HG03439 (cell line): ENCODE measurements around the gene WDR70.
"Not testable (repeated sequence)": the region's sequence is repeated elsewhere in the genome, so short reads cannot be mapped to it uniquely, and the experiment has no call there.

Experiments used
- ATAC-seq: cut with Tn5 transposase; IDR thresholded peaks from one replicate; pipeline ENCODE4 v1.9.1; 2021; ENCODE audit warnings: mild to moderate bottlenecking, moderate library complexity; ENCODE audit not compliant: unreplicated experiment

Gene WDR70

DNA sequence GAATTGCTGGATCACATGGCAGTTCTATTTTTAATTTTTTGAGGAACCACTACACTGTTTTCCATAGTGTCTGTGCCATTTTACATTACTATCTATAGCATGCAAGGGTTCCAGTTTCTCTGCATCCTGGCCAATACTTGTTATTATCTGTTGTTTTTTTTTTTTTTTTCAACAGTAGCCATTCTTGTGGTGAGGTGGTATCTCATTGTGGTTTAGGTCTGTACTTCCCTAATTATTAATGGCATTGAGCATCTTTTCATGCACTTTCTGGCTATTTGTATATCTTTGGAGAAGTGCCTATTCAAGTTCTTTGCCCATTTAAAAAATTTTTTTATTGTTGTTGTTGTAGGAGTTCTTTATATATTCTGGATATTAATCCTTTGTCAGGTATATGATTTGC, 363.0 kb downstream of the WDR70 start:
- no peak for ATAC-seq

DNA sequence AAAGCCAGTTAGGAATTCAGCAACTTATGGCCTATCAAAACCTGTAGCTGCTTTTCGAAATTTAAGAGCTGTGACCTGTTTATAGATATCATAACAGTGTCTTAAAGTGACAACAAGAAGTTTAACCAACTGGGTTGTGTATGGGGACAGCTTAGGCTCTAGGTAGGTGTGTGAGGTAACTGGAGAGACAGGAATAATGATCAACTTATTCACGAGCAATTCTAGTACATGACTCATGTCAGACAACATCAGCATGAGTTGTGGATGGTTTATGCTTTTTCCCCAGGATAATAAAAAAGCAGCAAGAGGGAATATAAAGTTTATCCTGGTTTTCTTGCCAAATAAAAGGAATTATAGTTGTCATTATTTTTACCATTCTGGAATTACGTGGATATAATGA, 372.1 kb downstream of the WDR70 start:
- ATAC-seq, result no peak

DNA sequence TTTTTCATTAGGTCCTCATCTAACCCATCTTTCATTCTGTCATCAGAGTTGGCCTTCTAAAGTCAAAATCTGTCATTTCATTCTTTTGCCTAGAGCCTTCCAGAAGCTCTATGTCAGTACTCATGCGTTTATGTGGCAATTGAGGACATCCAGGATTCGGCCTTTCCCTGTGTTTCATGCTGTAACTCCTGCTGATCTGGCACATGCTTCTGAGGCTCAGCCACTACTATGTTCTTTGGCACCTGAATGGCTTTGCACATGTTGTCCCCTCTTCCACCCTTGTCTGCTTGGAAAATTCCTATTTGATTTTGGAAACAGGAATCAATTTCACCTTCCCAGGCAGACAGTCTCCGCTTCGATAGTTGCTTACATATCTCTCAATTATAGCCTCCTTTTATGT, 375.9 kb downstream of the WDR70 start:
- ATAC-seq, result no peak

DNA sequence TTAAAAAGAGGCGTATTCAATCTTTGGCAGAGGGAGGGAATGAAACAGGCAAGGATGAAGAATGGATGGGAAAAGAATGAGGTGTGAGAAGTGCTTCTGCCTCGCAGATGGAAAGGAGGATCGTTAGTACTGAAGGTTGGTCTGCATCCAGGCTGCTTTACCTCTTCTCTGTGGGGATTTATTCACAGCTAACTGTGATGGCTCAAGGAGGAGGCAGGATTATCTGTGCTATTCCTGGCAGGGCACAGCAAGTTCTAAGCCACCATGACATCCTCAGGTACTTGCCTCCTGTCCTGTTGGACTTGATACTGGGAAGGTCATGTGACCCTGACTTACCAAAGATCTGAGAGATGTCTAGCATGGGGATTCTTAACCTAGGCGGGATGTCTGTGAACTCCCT, 376.5 kb downstream of the WDR70 start:
- no peak for ATAC-seq

DNA sequence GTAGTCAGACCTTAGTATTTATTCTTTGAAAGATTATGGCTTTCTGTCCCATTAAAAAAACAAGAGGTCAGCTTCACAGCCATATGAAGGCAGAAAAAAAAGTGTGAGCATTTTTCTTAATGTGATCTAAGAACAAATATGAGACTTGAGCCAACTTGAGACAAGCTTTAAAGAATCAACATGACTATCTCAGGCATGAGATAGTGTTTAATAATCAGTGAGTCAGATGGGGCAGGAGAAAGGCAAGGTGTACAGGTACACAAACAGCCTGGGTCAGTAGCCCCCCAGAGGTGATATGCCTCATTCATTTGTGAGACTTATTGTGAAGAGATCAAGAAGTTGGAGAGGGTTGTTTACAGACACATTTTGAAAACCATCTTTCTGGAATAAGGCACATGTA, 377.1 kb downstream of the WDR70 start:
- no peak for ATAC-seq

DNA sequence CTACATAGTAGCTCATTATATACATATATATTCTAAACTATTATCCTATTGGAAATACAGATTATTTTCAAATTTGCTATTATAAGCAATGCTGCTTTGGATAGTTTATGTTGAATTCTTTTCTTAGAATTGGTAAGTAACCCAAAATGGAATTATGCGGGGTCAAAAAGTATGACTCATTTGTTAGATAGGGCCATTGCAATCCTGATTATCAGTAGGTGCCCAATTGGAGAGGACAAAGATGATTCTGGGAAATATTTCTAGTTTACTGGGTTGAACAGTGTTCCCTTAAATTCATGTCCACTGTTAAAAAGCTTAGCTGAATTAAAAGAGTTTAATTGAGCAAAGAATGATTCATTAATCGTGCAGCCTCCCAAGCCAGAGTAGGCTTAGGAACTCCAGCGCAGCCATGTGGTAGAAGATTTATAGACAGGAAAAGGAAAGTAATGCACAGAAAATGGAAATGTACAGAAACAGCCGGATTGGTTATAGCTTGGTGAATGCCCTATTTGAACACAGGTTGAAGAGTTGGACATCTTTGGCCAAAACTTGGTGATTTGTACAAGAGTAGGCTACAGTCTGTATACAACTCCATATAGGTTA, 379.0 kb downstream of the WDR70 start:
- ATAC-seq, result no peak

DNA sequence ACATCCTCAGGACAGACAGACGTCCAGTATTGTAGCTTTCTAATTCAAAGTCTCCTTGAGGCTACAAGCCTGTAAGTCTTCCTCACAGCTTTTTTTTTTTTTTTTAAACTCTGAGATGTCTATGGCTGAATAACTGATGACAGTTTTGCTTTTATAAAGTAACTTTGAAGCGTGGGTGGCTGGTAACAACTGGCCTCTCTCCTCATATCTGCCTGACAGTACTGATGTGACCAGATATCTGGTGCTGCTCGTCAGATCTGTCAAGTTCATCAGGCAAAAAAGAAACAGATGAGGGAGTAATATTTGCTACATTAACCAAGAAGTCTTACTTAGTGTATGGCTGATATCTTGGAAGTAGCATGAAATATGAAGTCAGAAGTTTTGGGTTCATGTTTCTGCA, 388.1 kb downstream of the WDR70 start:
- ATAC-seq, result no peak

DNA sequence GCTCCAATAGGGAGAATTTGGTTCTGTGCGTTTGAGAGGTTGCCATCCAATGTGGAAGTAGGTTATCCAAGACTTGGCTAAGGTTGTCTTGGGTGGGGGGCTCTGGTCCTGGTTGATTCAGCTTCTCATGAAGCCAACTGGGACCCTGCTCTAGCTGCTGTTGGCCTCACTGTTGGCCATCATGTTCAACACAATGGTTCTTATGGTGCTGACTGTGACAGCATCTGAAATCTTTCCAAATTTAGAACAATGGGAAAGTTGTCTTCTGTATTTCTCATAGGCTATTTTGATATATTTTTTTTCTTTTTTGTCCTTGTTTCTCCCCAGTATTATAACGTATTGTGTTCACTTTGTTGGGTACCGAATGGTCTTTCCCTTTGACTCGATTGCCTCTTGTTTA, 388.8 kb downstream of the WDR70 start:
- no peak for ATAC-seq

DNA sequence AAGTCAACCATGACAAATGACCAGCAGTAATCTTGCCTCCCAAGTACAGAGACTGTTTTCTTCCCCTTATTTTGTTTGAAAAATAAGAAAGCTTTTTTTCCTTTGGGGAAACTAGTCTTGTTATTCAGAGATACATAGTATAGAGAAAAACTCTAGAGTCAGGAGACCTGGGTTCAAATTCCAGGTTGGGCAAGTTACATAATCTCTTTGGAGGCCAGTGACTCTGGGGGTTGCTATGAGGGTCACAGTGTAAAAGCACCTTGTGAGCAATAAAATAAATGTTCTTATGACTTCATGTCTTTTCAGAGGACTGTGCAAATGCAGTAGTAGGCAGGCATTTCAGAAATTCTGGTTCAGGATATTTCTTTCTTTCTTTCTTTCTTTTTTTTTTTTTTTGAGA, 389.3 kb downstream of the WDR70 start:
- no peak for ATAC-seq

DNA sequence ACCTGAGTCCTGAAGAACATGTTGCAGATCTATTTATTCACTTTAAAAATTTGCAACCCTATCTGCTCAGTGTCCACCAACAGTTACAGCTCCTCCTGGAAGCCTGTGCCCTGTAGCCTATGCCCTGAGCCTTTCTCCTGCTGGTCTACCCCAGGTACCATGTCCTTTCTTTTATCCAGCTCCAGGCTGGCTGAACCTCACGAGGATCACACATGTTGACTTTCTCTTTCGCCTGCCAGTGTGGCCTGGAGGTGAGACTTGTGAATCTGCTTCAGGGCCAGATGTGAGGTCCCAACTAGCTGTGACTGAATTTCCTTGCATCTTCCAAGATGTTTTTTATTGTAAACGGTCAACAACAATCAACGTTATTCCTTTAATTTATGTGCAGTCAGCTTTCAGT, 390.0 kb downstream of the WDR70 start:
- ATAC-seq, result no peak

DNA sequence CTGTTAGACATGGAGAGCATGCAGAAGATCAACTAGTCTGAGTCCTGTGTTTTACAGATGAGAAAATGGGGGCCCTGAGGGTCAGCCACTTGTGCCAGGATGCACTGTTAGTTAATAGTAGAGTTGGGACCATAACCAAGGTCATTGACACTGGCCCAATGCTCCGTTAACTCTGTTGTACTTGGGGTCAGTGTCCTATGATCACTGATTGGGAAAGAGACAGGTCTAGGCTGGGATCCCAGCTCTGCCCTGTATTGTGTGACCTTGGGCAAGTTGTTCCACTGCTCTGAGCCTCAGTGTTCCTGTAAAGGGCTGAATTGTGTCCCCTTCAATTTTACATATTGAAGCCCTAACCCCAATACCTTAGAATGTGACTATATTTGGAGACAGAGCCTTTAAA, 390.7 kb downstream of the WDR70 start:
- no peak for ATAC-seq

DNA sequence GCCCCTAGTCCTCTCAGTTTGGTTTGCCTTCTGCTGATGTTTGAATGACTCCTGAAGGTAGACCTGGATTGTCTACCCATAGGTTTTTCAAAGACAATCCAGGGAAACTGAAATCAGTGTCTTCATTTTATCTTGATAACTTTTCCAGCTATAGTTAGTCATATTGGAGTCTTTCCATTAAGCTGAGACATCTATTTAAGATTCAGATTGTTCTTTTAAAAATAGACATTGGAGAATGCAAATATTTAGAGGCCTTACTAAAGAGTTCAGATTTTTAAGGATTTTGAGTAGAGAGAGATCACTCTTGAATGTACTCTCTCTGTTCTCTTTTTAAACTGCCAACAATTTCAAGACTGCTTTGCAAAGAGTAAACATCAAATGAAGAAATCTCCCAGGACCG, 391.7 kb downstream of the WDR70 start:
- ATAC-seq, result no peak

DNA sequence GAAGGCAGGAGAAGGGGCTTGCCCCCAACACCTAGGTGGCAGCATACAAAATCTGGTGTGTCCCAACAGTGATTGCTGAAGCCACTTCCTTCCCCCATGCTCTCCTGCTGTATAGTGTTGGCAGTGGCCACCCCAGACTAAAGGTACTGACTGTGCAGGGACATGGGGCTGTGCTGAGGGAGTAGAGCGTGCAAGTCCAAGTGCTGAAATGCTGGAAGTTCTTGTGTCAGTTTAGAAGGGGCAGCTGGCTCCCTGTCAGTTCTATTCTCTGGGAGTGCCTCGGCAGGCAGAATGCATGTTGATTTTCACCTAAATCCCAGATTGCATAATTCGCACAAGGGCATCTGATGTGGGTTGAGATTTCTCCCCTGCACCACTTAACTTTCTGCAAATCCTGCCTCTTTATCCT, 392.1 kb downstream of the WDR70 start:
- no peak for ATAC-seq

DNA sequence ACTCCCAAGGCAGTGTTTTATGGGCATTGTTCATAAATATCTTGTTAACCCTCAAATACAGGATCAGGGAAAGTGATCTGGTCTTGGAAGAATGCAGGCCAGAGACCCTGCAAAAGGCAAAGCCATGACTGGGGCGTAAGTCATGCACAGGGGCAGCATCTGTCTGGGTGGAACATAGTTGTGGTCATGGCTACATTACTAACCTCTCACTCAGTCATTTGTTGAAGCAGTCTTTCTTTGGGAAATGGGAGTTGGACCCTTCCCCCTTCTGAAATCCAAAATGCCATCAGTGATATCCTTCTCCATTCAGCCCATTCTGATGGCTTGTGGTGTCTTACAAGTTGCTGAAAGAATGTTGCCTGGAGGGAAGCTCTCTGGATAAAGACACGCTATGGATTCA, 392.6 kb downstream of the WDR70 start:
- no peak for ATAC-seq

DNA sequence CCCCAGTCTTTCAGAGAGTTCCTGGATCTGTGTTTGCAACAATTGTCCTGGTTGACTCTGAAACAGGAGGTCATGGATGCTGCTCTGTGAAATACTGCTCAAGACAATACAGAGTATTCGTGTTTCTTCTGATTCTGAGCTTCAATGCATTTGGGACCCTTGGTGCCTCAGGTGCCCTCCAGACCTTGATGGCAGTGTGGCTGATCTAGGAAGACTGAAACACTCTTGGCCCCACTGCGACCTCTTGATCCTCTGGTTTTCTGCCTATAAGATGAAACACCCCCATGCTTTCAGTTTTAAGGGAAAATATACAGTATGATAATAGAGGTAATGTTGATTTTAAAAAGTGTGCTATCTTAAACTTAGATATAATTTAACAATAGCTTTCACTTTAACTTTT, 393.1 kb downstream of the WDR70 start:
- no peak for ATAC-seq

DNA sequence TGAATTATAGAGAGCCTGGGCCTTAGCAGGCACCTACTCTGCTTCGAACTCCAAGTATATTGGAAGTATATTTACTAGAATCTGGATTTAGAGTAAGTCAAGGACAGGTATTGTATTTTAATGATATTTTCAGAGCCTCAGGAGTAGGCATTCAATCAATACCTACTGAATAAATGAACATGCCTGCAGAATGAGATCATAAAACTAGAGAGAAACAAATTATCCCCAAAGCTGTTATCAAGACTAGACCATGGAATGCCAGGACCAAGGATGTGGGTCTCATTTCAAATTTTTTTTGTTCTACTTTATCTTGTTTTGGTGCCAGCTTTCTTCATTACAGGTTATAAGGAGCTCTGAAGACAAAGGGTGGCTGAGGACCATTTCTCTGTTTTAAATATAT, 394.7 kb downstream of the WDR70 start:
- ATAC-seq, result no peak

DNA sequence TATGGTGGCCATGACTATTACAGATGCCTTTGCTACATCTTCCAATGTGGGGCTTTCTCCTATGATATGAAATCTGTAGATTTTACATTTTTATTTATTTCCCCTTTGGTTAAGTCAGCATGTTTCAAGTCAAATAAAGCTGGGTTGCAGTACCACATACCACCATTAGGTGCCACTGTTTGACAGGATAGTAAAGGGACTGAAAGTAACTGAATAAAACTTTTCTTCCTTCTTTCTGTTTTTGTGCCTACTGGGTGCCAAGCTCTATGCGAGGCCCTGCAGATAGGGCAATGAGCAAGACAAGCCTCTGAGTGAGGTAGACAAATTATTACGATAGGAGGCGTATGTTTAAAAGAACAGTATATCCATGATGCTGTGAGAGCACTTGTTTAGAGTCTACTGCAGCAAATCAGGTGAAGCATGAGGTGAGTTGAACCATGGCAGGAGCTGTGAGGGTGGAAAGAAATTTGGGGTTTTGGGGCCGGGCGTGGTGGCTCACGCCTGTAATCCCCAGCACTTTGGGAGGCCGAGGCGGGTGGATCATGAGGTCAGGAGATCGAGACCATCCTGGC, 395.9 kb downstream of the WDR70 start:
- no peak for ATAC-seq

DNA sequence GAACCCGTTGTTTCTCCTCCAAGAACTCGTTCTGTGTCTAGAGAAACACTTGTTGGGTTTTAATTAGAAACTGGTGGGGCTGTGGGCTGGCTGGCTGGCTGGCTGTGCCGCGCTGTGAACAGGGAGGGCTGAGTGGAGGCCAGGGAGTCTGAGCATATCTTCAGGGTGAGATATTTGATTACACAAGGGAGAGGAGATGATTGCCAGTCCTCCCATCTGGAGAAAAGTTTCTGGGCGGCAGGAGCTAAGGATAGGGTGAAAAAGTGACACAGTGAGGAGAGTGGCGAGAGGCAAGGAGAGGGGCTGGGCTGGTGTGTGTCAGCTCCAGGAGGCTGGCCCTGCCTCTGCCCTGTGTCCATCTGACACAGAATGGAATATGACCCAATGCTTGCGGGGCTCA, 397.7 kb downstream of the WDR70 start:
- ATAC-seq, result no peak

DNA sequence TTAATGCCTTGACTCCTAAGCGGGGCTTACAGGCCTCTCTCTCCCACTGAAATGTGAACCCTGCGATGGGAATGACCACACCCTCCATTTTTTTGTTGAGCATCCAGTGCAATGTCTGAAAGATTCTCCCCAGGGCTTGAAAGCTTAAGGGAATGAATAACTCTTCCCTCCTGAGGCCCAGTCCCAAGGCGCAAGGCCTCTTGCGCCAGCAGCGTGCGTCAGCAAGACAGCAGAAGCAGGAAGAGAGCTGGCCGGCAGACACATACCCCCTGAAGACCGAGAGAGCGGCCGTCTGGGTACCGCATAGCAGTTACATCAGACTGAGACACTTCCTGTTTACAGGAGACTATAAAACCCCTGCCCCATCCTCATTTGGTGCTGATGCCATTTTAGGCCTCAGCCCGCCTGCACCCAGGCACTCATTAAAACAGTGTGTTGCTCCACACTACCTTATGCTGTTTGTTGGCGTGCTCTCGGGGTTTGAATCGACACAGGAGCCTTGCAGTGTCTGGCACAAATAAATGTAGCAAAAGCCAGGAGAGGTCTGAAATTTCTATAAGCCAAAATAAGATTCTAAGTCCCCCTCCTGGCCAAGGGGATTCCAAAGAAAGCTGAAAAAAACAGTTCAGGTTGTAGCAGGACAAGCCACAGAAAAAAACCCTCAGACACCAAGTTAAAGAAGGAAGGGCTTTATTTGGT, 398.5 kb downstream of the WDR70 start:
- no peak for ATAC-seq

DNA sequence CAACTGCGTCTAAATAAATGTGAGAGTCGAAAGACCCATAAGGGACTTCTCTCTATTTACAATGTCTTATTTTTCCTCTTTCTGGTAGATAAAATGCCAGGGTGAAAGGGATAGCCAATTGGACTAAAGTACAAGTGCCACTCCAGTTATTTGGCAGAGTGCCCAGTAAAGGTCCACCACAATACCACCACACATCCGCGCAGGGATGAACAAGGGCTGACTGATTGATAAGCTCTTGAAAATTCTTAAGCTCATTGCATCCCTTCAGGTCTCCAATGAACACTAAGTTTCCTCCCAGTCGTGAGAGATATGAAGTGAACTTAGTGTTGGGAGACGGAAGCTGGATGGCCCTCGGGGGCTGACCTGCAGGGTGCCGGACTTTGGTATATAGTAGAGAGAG, 402.3 kb downstream of the WDR70 start:
- not testable (repeated sequence) for ATAC-seq

DNA sequence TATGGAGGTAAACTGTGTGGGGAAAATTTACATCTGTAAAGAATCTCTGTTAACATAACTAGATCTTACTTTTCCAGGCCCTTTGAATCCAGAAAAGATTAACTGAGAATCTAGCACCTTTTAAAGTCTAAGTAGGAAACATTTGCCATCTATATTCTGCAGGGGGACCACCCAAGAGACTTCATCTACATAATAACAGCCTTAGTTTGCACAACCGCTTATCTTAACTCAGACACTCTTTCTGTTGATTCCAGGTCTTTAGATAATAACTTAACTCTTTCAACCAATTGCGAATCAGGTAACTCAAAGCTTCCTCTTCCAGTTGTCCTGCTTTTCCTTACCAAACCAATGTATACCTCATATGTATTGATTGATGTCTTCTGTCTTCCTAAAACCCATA, 407.3 kb downstream of the WDR70 start:
- ATAC-seq, result no peak

DNA sequence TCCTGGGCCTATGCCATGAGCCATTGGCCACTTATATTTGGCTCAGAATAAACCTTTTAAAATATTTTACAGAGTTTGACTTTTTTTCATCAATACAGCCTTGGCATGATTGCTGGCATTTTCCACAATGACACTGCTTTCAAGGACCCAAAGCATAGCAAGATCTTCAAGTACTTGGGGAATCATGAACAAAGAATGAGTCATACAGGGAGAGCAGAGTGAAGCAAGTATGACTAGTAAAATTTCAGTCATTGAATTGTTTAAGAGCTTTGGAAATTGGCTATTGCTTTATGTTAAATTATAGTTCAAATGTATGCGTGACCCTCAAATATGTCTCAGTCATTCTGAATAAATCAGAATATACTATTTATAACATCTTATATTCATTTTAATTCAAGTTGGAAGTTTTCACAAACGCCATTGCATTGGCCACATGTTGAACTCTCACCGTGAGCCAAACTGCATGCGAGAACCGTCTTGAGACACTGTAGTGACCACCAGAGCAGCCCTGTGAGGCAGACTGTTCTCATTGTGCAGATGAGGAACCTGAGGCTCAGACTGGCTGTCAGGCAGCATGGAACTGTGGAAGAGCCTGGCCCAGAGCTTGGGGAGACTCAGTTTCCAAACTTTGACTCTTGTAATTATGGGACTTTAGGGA, 407.9 kb downstream of the WDR70 start:
- no peak for ATAC-seq
